ENCODE measurements around the gene PFKFB3.
"Not testable (repeated sequence)": the region's sequence is repeated elsewhere in the genome, so short reads cannot be mapped to it uniquely, and the experiment has no call there.

Gene PFKFB3

DNA sequence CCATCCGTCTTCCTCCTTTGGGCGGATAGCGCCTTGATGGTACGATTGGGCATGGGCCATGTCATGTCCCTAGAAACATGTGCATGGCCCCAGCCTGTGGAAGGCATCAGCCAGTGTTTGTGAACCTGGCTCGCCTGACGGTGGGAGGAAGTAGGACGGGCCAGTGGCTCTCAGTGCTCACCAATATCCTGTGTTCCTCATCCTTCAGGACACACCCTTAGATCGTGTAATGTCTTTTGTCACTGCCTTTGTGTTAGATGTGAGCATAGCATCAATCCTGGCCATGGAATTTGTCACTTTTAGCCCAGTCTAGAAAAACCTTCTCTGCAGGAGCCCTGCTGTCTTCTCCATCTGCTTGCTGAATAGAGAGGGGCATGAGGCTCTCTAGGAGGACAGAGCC lies 77.6 kb downstream of the PFKFB3 start:
- no peak for DNase-seq (ENCODE audit: low spot score)
- TF ChIP-seq, protein P1, sequence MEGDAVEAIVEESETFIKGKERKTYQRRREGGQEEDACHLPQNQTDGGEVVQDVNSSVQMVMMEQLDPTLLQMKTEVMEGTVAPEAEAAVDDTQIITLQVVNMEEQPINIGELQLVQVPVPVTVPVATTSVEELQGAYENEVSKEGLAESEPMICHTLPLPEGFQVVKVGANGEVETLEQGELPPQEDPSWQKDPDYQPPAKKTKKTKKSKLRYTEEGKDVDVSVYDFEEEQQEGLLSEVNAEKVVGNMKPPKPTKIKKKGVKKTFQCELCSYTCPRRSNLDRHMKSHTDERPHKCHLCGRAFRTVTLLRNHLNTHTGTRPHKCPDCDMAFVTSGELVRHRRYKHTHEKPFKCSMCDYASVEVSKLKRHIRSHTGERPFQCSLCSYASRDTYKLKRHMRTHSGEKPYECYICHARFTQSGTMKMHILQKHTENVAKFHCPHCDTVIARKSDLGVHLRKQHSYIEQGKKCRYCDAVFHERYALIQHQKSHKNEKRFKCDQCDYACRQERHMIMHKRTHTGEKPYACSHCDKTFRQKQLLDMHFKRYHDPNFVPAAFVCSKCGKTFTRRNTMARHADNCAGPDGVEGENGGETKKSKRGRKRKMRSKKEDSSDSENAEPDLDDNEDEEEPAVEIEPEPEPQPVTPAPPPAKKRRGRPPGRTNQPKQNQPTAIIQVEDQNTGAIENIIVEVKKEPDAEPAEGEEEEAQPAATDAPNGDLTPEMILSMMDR (IDR thresholded peaks at IDR 0.05; ENCODE audit: extremely low read depth, missing control alignments), result no peak

DNA sequence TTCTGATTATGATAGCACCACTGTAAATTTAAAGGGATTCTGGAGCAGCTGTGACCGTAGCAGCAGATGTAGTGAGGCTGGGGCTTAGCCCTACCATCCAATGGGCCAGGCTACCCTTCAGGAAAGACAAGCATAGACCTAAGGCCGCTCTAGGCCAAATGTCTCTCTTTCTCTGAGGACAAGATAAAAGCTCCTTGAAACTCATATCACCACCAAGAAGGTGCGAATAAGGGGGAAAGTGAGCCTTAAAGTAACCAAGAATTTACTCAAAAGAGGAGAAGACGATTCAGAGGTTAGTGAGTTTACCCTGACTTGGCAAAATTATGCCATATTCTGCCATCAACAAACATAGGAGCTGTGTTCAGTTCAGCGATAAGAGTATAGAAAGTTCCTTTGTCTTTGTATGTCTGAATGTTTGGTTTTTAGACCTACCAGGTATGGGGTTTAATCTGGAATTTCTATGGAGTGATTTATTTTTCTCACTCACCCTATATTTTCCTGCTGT lies 79.8 kb downstream of the PFKFB3 start:
- no peak for DNase-seq (ENCODE audit: low spot score)
- TF ChIP-seq, protein P1 (IDR thresholded peaks at IDR 0.05; ENCODE audit: extremely low read depth, missing control alignments), result no peak

DNA sequence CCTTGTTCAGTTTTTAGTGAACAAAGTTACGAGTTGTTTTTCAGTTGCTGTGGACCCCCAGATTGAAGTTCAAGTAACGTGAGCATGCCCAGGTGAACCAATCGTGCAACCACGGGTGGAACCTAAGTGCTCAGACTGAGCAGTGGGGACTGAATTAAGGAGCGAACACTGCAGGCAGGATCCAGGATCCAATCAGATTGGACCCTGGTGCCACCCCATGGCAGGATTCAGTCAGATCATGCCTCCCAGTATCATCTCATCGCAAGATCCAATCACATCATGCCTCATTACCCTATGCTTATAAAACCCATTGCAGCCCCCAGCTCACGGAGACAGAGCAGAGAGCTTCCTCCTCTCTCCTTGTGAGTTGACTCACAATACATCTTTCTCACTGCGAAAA lies 80.9 kb downstream of the PFKFB3 start:
- no peak for DNase-seq (ENCODE audit: low spot score)
- TF ChIP-seq, protein P1 (IDR thresholded peaks at IDR 0.05; ENCODE audit: extremely low read depth, missing control alignments), result no peak

DNA sequence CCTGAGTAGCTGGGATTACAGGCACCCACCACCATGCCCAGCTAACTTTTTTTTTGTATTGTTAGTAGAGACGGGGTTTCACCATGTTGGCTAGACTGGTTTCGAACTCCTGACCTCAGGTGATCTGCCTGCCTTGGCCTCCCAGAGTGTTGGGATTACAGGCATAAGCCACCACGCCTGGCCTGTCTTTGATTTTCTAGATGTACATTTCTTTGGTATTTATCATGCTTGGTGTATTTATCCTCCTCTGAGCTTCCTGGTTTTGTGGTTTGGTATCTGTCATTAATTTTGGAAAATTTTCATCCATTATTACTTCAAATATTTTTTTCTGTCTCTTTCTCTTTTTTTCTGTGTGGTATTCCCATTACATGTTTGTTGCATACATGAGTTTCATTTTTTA lies 87.9 kb downstream of the PFKFB3 start:
- DNase-seq (ENCODE audit: low spot score), result not testable (repeated sequence)

DNA sequence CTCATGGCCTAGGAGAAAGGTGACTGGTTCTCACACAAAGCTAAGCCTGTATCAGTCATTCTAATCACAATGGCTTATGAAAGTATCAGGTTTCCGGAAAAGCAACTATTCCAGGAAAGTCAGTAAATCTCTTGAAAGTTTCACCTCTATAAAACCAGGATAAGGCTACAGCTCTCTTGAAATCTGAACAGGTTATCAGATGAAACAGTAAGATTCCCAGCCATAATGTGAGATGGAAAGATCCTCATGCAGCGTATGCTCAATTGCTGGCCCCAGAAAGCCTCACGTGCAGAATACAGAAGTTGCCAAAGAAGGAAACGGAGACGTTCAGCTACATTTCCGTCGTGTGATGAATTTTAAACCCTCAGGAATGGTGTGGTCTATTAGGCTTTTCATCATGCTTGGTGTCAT lies 90.0 kb downstream of the PFKFB3 start:
- TF ChIP-seq, protein P1 (IDR thresholded peaks at IDR 0.05; ENCODE audit: extremely low read depth, missing control alignments), result no peak
- DNase-seq (ENCODE audit: low spot score), result no peak

DNA sequence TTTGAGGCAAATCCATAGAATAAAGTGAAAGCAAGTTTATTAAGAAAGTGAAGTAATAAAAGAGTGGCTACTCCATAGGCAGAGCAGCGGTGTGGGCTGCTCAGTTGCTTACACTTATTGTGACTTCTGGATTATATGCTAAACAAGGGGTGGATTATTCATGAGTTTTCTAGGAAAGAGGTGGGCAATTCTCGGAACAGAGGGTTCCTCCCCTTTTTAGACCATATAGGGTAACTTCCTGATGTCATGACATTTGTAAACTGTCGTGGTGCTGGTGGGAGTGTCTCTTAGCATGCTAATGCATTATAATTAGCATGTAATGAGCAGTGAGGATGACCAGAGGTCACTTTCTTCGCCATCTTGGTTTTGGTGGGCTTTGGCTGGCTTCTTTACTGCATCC lies 93.7 kb downstream of the PFKFB3 start:
- not testable (repeated sequence) for DNase-seq (ENCODE audit: low spot score)

DNA sequence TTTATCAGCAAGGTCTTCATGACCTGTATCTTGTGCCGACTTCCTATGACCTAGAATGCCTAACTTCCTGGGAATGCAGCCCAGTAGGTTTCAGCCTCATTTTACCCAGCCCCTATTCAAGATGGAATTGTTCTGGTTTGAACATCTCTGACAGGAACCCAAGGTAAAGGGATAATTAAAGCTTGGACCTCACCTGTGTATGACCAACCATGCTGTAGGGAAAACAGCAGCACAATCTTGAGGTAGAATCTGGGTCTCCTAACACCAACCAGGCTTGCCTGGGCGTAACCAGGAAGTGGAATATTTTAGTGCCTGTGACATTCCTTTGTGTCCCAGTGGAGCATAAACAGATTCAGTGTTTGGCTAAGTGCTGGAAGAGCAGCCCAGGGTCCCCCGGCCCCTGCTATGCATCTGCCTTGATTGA lies 94.1 kb downstream of the PFKFB3 start:
- no peak for DNase-seq (ENCODE audit: low spot score)
- TF ChIP-seq, protein P1 (IDR thresholded peaks at IDR 0.05; ENCODE audit: extremely low read depth, missing control alignments), result no peak

DNA sequence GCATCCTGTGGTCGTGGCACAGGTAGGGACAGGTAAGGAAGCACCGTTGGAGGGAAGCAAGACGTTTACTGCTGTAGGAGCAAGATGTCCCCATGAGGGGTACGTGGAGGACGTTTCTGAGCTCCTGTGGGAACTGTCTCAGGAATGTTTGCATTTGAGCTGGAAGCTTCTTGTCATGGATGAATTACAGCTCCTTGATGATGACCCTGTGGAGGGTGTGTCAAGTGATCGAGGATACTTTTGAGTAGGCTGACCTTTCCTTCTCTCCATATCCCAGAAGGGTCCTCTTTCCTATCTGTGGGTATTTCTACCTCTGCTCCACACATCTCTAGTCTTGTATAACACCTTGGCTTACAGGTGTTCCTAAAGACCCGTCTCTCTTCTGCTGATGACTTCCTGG lies 94.8 kb downstream of the PFKFB3 start:
- no peak for DNase-seq (ENCODE audit: low spot score)
- TF ChIP-seq, protein P1 (IDR thresholded peaks at IDR 0.05; ENCODE audit: extremely low read depth, missing control alignments), result no peak

Data from GM20000 (cell line).